UCSD-AML1 (cell line): ENCODE measurements around the gene GALNT7.
"Not testable (repeated sequence)": the region's sequence is repeated elsewhere in the genome, so short reads cannot be mapped to it uniquely, and the experiment has no call there.

Source experiments
- DNase-seq: peaks from one replicate; lab custom pipeline; 2025; ENCODE audit not compliant: unreplicated experiment; lab: John Stamatoyannopoulos, UW

Gene GALNT7

DNA sequence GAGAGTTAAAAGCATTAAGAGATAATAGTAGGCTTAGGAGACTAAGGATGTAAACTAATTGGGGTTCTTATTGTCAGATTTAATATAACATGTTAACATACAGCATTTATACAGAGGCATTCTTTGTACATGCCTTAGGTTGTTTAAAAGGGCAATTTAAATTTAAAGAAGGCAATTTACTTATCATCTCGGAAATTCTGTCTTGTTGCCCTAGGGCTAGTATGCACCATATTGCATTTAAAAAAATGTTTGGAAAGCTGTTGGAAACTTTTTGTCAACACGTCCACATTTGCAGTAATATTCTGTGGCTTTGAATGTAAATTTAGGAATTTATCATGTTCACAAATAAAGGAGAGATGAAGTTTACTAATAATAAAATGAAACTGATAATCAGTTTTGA lies 25.5 kb downstream of the GALNT7 start:
- DNase-seq: no peak

DNA sequence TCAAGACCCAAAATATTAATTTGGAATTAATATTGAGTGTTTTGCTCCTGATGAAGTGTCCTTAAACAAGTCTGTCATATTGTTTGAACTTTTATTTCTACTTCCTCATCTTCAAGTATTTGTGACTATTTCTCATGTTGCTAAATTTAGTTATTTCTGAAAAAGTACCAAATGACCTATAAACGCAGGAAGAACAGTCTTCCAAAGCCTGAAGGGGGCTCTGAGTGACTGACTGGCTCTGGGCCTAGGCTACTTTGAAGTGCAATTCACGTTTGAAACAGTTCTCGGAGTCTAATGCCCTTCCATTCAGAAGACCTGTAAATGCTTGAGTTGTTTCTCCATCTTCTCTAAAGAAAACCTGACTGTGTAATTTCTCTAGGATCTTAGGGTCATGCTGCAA lies 26.5 kb downstream of the GALNT7 start:
- peak; percentile 12 for DNase-seq

DNA sequence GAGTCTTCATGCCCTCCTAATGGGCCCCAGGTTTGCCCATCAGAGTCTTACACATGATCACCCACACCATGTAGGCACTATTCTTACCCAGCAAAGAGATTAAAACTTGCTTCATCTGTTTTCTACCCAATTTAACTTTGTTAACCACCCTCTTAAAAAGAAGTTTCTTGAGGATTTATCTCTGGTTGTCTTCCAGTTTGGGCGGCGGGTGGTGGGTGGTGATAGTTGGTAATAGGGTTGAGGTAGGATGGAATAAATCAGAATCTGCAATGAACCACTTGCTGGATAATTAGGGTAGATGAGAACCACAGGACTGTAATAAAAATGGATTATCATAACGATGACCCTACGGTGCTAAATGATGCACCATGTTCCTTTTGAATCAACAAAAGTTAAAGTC lies 30.9 kb downstream of the GALNT7 start:
- DNase-seq: no peak

DNA sequence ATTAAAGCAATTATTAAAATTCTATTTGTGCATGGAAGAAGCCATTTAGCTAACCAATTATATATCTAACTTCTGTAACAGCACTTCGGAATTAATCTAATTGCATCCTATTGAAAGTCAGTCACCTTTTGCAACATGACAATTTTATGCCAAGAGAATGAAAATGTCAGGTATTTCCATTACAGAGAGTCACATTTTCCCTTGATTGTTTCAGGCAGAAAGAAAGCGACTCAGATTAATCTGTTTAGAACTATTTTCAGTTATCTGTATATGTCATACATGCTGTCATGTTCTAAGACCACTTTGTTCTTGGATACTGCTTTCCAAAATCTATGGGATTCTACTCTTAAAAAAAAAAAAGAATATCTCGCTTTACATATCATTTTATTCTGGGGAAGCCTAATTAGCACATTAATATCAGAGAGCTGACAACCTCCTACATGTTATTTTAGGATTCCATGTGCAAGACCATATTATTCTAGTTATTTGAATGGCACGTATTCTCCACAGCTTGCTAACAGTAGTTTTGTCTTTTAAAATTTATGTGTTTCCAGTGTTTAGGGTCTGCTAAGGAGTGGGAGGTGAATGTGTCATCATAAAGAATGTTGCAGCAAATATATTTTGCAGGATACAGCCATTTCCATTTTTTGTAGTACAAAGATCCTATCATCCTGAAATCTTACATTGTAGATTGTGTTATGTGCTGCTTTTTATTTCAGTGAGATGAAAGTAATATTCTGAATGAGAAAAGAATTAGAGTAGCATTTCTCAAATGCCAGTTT lies 31.7 kb downstream of the GALNT7 start:
- no peak for DNase-seq

DNA sequence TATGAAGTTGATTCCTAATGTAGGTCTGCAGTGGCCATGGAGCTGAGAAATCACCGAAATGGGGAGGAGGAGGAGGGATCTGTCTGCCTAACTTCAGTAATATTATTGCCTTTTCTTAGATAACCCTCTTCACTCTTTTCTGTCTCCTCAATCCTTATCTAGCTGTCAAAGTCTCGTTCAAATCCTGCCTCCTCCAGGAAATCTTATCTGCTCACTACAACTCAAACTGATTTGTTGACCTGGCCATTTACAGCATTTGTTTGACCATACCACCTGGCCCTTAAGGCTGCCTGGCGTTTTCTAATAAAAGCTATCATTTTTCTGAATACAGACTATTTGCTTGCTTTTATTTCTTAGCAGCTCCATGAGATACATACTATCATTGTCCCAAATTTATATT lies 33.8 kb downstream of the GALNT7 start:
- DNase-seq: no peak

DNA sequence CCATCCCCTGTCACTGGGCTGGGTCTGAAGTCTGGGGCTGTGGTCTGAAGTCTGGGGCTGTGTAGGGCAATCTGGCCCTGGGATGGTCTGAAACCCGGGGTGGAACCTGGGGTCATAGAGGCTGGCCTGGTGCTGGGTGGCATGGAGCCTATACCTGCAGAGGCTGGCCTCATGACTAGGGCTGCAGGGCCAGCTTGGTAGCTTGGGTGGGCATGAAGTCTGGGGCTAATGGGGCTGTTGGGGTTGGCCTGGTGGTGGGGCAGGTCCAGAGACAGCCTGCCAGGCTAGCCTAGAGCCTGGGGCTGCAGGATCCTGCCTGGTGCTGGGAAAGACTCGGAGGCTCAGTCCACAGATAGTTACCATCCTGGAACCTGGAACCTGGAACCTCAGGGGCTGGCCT lies 37.0 kb downstream of the GALNT7 start:
- DNase-seq: no peak

DNA sequence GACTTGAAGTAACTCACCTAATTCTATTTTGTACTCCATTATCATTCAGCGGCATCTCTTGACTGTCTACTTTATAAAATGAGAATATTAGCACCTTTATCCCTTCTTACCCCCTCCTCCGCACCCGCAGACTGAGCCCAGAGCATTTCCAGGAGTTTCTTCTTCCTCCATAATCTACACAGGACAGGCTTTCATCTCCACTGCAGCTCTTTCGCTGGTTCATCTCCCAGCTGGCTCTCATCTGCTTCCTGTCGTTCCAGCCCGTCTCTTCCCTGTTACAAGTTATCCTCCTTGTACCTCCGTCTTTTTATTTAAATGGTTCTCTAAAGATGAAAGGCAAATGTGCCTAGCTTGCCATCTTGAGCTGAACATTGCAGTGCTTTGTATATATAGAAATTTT lies 39.8 kb downstream of the GALNT7 start:
- DNase-seq: no peak

DNA sequence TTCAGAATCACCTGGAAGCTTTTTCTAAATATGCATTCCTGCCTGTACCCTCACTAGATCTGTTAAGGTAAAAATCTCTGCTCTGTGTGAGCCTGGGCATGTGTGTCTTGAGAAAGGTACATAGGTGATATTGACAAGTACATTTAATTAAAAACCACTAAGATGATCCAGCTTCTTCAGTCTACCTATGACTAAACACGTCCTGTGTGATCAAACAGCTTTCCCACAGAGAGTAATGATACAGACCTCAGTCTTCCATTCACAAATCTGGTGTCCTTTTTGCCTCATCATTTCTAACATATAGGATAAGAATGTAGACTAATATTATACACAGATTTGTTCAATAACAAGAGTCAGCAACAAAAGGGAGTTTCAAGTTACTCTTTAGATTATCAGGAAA lies 42.6 kb downstream of the GALNT7 start:
- no peak for DNase-seq

DNA sequence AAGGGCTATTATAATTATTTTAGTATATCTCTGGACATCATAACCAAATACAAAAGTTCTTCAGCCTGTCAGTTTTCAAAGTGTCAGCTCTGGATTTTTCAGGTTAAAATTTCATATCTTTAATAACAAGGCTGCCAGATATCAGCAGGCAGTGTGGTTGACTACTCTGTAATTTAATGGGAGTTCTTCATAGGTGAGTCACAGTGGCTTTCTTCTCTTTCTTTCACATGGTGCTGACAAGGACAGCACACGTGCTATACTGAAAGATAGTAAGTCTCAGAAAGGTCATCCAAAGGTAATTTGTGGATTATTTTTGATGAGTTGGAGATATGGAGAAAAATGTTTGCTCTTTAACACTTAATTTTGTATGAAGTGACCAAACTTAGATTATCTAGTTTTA lies 43.2 kb downstream of the GALNT7 start:
- DNase-seq: no peak

DNA sequence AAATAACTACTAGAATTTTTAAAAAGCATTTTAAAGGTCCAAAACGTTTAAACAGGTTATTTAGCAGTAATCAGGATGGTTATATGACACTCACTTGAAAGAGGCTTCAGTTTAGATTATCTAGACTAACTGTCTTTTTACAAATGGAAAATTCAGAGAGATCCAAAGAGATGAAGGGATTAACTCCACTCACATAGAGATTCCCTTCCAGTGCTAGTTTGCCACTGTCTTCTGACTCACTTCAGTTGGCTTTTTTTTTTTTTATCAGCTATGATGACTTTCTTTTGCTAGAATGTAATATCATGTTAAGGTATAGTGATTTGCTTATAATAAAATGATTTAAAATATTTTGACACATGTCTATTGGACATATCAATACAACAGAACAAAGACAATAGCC lies 43.8 kb downstream of the GALNT7 start:
- no peak for DNase-seq

DNA sequence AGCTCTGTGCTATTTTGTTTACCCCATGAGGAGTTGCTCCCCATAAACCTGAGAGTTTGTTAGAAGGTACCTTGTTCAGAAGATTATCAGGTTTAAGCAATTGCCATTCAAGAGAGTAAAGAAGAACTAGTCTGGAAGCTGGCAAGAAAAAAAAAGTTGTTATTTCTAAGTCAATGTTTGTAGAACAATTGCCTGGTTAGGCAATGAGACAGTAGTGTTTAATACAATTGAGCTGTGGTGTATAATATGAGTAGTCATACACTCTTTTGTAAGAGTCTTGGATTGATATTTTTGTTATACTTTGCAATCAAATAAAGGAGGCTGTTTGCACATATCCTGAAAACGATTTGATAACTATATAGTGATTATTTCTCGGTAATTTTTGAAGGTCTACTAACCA lies 44.7 kb downstream of the GALNT7 start:
- DNase-seq: no peak

DNA sequence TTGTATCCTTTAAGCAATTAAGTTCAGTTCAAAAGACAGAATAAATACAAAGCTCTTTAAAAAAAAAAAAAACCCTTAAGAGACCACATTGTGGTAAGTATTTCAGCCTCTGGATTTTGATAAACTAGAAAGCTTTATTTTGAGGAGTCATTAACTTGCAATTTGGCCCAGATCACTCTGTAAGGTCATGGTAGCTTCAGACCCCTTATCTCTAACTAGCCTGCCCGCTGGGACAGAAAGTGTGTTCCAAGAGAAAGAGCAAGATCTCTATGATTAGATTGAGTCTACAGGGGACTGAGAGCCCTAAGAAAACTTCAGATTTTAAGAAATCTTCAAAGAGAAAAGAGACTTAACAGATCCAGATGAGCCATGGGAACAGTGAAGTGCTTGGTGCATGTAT lies 45.6 kb downstream of the GALNT7 start:
- DNase-seq: no peak

DNA sequence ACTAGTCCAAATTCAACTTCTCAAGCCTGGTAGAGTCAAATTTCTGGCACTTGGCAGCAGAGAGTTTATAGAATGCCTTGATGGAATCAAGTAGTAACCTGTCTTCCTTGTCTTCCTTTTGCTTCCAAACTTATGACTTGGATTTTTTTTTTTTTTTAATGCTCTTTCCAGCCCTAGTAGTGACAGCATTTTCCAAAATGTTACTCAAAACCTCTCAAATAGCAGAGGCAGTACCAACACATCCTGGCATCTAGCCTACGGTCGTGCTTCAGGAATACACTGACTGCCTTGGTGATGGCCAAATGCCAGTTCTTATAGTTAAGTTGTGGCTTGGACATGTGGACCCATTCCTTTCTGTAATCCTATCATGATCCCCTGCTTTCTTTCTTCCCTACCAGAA lies 46.0 kb downstream of the GALNT7 start:
- DNase-seq: no peak

DNA sequence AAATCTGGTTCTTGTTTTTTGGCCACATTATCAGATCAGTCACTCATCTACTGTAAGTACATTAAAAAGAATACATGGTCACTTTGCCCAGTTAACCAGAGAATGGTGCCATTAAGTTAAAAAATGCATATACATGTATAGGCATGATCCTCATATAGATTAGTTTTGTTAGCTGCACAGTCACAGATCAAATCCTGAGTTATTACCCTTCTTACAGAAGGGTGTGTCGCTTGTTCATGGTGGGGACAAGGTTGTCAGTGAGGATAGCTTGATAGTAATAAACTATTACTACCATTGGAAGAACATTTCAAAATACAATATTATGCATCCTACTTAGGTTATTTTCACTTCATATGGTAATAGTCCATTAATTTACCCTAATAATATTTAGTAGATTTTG lies 48.5 kb downstream of the GALNT7 start:
- no peak for DNase-seq

DNA sequence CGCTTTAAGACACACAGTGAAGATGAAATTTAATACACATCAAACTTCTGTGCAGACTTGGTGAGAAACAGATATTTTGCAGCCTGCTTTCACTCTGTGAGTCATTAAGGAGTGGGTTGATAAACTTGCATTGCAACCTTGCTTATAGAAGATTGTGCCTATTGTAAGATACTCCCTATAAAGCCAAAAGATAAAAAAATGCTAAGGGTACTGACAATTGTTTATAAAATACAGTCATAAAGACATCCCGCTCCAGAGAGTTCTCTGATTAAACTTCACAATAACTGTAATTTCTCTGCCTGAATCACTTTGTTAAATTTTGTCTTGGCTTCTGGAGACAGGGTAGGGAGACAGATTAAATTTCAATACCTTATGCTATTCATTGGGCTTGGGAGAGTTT lies 49.1 kb downstream of the GALNT7 start:
- DNase-seq: no peak

DNA sequence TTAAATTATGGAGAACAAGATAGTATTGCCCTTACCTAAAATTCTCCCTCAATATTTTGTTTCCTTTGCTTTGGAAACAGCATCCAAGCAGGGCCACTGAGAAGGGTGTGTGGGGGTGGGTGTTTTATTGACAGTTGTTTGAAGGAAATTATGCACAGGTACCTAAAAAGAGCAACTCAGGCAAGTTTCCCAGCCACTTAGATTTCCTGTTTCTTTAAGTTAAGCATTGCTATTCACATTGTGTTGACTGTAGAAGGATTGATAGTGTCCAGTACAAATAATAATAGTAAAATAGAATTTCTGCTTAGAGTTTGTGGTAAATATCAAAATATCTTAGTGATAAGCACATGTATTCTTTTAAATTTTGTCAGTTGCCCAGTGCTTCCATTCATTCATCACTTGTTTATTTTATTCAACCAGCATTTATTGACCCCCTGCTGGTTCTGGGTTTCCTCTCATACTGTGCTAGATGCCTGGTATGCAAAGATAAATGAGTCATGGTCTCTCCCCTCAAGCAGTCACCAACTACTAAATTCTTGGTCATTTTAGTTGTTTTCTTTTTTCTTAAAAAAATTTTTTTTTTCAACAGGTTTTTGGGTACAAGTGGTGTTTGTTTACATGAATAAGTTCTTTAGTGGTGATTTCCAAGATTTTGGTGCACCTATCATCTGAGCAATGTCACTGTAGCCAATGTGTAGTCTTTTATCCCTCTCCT lies 50.0 kb downstream of the GALNT7 start:
- no peak for DNase-seq

DNA sequence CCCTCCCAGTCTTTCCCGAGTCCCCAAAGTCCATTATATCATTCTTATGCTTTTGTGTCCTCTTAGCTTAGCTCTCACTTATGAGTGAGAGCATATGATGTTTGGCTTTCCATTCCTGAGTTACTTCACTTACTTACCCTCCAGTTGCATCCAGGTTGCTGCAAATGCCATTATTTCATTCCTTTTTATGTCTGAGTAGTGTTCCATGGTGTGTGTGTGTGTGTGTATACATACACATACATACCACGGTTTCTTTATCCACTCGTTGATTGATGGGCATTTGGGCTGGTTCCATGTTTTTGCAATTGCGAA lies 50.5 kb downstream of the GALNT7 start:
- DNase-seq: not testable (repeated sequence)

DNA sequence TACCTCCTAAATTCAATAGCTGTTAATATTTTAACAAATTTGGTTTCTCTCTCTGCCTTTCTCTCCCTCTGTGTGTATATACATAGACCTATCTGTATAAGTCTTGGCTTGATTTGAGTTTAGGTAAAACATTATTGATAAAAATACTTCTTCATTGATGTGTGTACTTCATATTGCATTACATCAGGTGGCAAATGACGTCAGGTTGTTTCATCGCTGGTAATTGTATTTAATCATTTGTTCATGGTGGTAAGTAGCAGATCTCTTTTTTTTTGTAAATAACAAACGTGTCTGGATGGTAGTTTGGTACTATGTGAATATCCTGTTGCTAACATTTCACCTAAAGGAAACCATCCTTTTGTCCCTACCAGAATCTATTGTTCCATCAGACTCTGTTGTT lies 55.1 kb downstream of the GALNT7 start:
- DNase-seq: no peak

DNA sequence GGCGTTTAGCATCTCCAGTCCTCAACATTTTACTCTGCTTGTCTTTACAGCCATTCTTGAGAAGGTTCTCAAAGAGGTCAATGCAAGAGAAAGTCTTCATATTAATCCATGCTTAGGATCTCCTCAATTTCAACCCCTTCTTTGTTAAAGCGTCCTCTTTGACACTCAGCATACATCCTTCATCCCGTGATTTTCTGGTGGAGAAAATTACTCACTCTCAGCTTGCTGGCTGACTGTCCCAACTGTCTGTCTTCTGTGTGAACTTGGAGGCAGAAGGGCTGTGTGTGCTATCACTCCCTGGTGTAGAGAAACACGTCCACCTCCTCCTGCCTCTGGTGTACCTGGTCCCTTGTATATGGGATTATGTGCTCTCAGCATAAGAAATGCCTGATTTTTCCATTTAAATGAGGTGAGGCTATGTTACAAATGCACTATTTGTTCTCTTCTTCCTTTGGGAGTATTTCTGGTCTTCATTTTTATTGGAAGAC lies 57.8 kb downstream of the GALNT7 start:
- DNase-seq: no peak

DNA sequence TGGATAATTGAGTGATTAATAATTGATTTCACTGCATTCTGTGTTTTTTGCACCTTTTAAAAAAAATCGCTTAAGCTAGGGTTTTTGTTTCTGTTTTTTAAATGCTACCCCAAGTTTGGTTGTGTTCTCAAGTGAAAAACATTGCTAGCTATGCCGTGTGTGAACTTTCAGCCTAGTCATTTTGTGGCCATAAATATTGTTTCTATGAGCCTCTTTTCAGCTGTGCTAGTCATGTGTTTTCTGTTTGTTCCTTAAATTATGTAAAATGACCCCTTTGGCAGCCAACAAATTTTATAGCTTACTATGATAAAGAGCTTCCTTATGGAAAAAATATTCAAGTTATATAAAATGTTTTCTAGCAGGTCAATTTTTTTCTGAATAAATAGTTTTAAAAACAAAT lies 59.1 kb downstream of the GALNT7 start:
- DNase-seq: no peak

DNA sequence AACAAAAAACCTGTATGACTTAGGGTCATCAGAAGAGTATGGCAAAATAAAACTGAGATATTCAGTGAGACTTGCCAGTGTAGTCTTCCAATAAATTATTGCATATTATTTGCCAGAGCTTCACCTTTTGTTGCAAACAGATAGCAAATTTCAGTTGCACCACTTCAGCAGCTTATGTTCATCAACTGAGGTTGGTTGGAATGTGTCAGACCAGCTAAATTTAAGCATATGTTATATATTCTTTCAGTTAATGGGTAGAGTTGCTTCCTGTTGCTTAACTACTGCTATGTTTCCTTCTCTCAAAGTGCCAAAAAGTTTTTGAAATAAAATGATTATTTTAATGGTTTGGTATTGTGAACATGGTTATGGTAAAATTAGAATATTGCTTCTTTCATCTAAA lies 61.5 kb downstream of the GALNT7 start:
- no peak for DNase-seq

DNA sequence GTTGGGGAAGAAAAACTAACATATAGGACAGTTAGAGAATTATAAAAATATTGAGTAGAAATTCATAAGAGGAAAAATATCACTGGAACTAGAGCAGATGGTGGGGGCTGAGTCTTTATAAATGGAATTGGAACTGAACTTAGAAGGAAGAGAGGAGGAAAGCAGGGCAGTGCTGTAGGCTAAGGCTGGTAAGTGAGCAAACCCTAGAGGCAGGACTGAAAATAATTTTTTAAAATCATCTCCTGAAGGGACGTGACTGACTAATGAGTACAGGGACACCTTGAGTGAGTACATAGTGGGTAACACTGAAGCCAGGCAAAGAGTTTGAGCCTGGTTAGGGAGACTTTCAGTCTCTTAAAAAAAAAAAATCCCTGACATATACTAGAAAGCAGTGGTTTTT lies 63.3 kb downstream of the GALNT7 start:
- no peak for DNase-seq

DNA sequence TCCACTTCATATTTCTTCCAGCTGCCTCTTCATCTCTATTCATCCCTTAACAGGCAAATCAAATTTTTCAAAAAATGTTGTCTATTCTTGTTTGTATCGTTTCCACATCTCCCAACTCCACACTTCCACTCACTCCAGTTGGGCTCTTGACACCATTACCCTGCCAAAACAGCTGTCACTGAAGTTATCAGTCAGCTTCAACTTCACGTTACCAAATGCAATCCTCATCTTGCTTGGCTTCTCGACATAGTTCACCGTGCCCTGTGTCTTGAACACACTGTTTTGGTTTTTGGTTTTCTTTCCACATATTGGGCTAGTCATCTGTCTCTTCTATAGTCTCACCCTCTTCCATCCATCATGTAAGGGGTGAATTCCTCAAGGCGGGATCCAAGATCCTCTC lies 65.2 kb downstream of the GALNT7 start:
- DNase-seq: no peak
